Epithelial cell of proximal tubule (primary cell): Measurements from ENCODE around the gene EXOC6. TPM values are rescaled to one million over a fixed set of nuclear protein-coding genes. Genes with fewer than 3 reads are reported as not detected.

ENCODE experiments used
- DNase-seq: peaks from one replicate; pipeline ENCODE4 v3.0.0-alpha.2; 2011; ENCODE audit warnings: low read depth
- H3K4me3 ChIP-seq: 2 replicates; pipeline ENCODE4 v1.5.1; 2011; ENCODE audit warnings: low read depth, mild to moderate bottlenecking, low read length
- total RNA-seq: library from RNA; depleted of rRNA; stranded (reverse); fragments of >200 nt; gene quantifications from 2 replicates; pipeline ENCODE4 v1.2.3, GENCODE V29; 2015
- TF ChIP-seq, protein P1 (sequence below): conservative IDR thresholded peaks from 2 replicates; pipeline ENCODE4 v1.5.1; 2012; ENCODE audit warnings: low read depth, mild to moderate bottlenecking, low read length

EXOC6 gene
- total RNA-seq, 1 donor from 2014 or later, result 12.1 TPM

DNA sequence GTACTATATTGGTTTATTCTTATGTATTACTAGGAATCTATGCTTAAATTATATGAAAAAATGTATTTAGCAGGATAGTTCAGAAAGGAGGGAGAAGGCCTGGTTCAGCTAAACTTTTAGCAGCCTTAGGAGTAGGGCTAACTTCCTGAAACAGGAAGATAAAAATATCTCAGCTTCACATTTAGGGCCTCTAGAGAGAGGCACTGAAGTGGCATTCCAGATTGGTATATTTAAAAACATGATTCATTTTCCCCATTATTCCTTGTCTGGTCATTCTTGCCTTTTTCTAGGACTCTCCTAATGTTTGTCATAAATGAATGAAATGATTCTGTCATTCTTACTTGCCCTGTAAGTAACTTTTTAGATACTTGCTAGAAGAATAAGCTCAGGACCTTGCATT, 149.3 kb downstream of the EXOC6 start:
- TF ChIP-seq, protein P1, sequence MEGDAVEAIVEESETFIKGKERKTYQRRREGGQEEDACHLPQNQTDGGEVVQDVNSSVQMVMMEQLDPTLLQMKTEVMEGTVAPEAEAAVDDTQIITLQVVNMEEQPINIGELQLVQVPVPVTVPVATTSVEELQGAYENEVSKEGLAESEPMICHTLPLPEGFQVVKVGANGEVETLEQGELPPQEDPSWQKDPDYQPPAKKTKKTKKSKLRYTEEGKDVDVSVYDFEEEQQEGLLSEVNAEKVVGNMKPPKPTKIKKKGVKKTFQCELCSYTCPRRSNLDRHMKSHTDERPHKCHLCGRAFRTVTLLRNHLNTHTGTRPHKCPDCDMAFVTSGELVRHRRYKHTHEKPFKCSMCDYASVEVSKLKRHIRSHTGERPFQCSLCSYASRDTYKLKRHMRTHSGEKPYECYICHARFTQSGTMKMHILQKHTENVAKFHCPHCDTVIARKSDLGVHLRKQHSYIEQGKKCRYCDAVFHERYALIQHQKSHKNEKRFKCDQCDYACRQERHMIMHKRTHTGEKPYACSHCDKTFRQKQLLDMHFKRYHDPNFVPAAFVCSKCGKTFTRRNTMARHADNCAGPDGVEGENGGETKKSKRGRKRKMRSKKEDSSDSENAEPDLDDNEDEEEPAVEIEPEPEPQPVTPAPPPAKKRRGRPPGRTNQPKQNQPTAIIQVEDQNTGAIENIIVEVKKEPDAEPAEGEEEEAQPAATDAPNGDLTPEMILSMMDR, result no peak
- DNase-seq, result no peak
- H3K4me3 ChIP-seq, result no peak overlapping the region

GRCh38 chr10:92999191-92999590, 150.9 kb downstream of the EXOC6 start:
- H3K4me3 ChIP-seq, result no peak overlapping the region
- TF ChIP-seq, protein P1, result no peak
- DNase-seq, result no peak

- DNase-seq, result no peak
- H3K4me3 ChIP-seq, result no peak overlapping the region
- TF ChIP-seq, protein P1, result peak; percentile 75
Measured at GRCh38 chr10:93006435-93007039, 158.2 kb downstream of the EXOC6 start.

DNA sequence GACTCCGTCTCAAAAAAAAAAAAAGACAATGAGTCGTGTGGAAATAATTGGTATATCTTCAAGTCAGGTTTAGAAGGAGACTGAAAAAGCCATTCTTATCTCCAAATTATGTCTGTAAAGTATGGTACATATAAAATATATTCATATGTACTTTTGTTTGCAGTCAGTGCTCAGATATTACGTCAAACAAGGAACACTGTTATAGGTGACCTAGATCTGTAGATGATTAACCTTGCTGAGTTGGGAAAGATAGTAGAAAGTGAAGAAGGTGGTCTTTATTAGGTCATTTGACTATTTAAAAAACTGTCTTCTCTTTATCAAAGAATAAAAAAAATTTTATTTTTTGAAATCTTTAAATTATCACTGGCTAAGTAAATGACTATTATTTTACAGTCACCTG, 167.4 kb downstream of the EXOC6 start:
- no peak overlapping the region for H3K4me3 ChIP-seq
- no peak for DNase-seq
- TF ChIP-seq, protein P1, result no peak

GRCh38 chr10:93023013-93023650, 174.8 kb downstream of the EXOC6 start:
- H3K4me3 ChIP-seq, result no peak overlapping the region
- no peak for DNase-seq
- TF ChIP-seq, protein P1, result no peak

DNA sequence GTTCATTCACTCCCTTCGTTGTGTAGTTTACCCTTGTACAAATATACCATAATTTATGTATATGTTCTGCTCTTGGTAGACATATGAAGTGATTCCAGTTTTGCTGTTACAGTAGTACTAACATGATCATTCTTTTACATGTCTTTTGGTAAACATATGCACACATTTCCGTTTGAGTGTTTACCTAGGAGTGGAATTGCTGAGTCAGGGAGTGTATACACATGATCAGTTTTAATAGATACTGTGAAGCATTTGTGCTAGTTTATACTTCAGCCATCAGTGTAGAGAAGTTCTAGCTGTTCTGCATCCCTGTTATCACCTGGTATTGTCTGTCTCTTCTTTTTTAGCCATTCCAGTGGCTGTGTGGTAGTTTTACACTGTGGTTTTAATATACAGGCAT, 177.8 kb downstream of the EXOC6 start:
- no peak for DNase-seq
- TF ChIP-seq, protein P1, result no peak
- H3K4me3 ChIP-seq, result no peak overlapping the region

- TF ChIP-seq, protein P1, result no peak
Measured at GRCh38 chr10:93027508-93027907, 179.2 kb downstream of the EXOC6 start.

More at GRCh38 chr10:93027508-93027907, 179.2 kb downstream of the EXOC6 start:
- no peak for DNase-seq
- H3K4me3 ChIP-seq, result no peak overlapping the region
